Skeletal muscle tissue (tissue), 4 donors: ENCODE results near the gene MYO3B. TPM values are rescaled to one million over a fixed set of nuclear protein-coding genes. Genes with fewer than 3 reads are reported as not detected.

ENCODE experiments used
- H3K27ac ChIP-seq: one replicate; pipeline ENCODE4 v1.7.0; 2013; ENCODE audit warnings: mild to moderate bottlenecking, low read depth, low read length, inconsistent platforms
- H3K27me3 ChIP-seq, 3 donors: one replicate each; pipeline ENCODE4 v1.7.0; 2013; ENCODE audit warnings: low read length in 3 of 3; ENCODE audit not compliant: control insufficient read depth in 3 of 3, insufficient read depth in 3 of 3
- H3K36me3 ChIP-seq, 3 donors: one replicate each; pipeline ENCODE4 v1.7.0; 2013; ENCODE audit warnings: low read length in 3 of 3; ENCODE audit not compliant: control insufficient read depth in 3 of 3, insufficient read depth in 3 of 3
- H3K4me1 ChIP-seq, 3 donors: one replicate each; pipeline ENCODE4 v1.7.0; 2013; ENCODE audit warnings: low read length in 3 of 3, mild to moderate bottlenecking in 3 of 3; ENCODE audit not compliant: control insufficient read depth in 3 of 3, insufficient read depth in 3 of 3
- H3K4me3 ChIP-seq, 3 donors: one replicate each; pipeline ENCODE4 v1.7.0; 2013; ENCODE audit warnings: low read length in 3 of 3
- H3K9ac ChIP-seq, 3 donors: one replicate each; pipeline ENCODE4 v1.7.0; 2013; ENCODE audit warnings: low read length in 3 of 3, mild to moderate bottlenecking in 3 of 3, moderate library complexity in 2 of 3, low read depth in 1 of 3
- H3K9me3 ChIP-seq, 3 donors: one replicate each; pipeline ENCODE4 v1.7.0; 2013; ENCODE audit warnings: low read length in 3 of 3; ENCODE audit not compliant: control insufficient read depth in 3 of 3
- total RNA-seq: library from RNA; depleted of rRNA; stranded (reverse); fragments of >200 nt; gene quantifications from one replicate; pipeline ENCODE4 v1.2.3, GENCODE V29; 2014
- donor health status: Osteomylitis.

MYO3B gene
- total RNA-seq, 1 donor from 2014 or later, result under 0.01 TPM

- H3K4me1 ChIP-seq, result no peaks in the 10 kb centered on the region
- H3K4me3 ChIP-seq, result no peak overlapping the region
- no peak overlapping the region for H3K27ac ChIP-seq
- H3K36me3 ChIP-seq, result no peaks in the 10 kb centered on the region
- no peaks in the 10 kb centered on the region for H3K27me3 ChIP-seq
- H3K9me3 ChIP-seq, result no peaks in the 10 kb centered on the region
- H3K9ac ChIP-seq, result no peak overlapping the region
These were observed 310.9 kb downstream of the MYO3B start for GRCh38 chr2:170488807-170489206.

- H3K4me1 ChIP-seq, result no peaks in the 10 kb centered on the region
- no peaks in the 10 kb centered on the region for H3K9me3 ChIP-seq
- no peak overlapping the region for H3K27ac ChIP-seq
- no peak overlapping the region for H3K4me3 ChIP-seq
- H3K9ac ChIP-seq, result no peak overlapping the region
- H3K27me3 ChIP-seq, result no peaks in the 10 kb centered on the region
- no peaks in the 10 kb centered on the region for H3K36me3 ChIP-seq
These were observed 314.1 kb downstream of the MYO3B start for GRCh38 chr2:170492010-170492409.

DNA sequence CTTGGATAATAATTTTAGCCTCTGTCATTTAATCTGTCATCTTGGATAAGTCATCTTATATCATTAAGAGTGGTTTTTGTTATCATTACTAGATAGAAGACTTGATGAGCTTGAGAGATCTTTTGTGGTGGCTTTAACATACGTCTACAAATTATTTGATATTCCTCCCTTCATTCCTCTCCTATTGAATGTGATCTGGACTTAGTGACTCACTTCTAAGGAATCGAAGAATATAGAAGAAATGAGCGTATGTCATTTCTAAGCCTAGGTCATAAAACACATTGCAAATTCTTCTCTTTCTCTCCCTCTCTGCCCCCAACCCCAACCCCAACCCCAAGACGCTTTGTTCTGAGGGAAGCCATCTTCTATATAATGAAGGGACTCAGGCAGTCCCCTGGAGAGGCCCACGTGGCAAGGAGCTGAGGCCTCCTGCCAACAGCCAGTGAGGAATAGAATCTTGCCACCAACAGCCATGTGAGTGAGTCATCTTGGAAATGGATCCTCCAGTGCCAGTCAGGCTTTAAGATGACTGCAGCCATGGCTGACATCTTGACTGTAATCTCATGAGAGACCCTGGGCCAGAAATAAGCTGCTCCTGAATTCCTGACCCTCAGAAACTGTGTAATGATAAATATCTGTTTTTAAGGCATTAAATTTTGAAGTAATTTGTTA, 315.6 kb downstream of the MYO3B start:
- no peaks in the 10 kb centered on the region for H3K27me3 ChIP-seq
- H3K4me1 ChIP-seq, result no peaks in the 10 kb centered on the region
- H3K4me3 ChIP-seq, result no peak overlapping the region
- no peaks in the 10 kb centered on the region for H3K36me3 ChIP-seq
- no peaks in the 10 kb centered on the region for H3K9me3 ChIP-seq
- H3K27ac ChIP-seq, result no peak overlapping the region
- H3K9ac ChIP-seq, result no peak overlapping the region

DNA sequence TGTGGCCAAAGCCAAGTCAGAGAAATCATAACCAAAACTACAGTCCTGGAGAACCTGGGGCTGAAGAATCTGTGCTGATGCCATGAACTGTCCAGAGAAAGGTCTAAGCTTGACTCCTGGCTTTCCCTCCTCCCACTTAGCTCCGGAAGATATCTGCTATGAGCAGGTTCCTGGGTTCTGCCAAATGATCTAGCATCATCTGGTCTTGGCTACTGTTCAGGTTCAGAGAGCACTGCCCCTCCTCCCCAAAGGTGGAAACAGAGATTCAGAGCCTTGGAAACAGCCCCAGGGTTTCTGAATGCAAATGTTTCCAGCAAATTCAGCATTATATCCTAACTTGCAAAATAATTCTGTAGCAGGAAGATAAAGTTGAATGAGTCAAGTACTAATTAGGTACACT, 317.9 kb downstream of the MYO3B start:
- no peaks in the 10 kb centered on the region for H3K36me3 ChIP-seq
- H3K4me1 ChIP-seq, result peaks cover 0 to 2% (median 0%) of the 10 kb centered on the region in 3 donors
- H3K4me3 ChIP-seq, result no peak overlapping the region
- no peak overlapping the region for H3K9ac ChIP-seq
- H3K27ac ChIP-seq, result no peak overlapping the region
- no peaks in the 10 kb centered on the region for H3K9me3 ChIP-seq
- H3K27me3 ChIP-seq, result no peaks in the 10 kb centered on the region

DNA sequence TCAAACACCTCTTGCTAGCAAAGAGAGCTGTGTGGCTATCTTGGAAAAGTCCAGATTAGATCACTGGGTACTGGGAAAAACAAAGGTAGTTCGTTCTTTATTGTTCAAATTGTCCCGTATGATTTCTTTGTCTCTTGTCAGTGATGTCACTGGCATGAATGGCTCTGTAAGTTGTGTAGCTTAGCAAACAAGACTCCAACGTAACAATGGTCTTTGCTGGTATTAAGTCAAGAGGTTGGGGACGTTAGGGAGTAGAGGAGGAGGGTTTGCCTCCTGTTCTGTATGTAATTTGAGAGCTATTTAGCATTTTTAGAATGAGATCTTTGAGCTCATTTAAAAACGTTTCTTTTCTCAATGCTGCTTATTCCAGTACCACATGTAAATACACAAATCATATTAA, 320.7 kb downstream of the MYO3B start:
- Histone ChIP-seq H3K9ac (no peak overlapping the region), H3K9me3 (no peaks in the 10 kb centered on the region), H3K36me3 (no peaks in the 10 kb centered on the region), H3K27ac (no peak overlapping the region), H3K4me3 (no peak overlapping the region), H3K27me3 (no peaks in the 10 kb centered on the region), H3K4me1 (peaks cover 0 to 11% (median 9%) of the 10 kb centered on the region in 3 donors)

DNA sequence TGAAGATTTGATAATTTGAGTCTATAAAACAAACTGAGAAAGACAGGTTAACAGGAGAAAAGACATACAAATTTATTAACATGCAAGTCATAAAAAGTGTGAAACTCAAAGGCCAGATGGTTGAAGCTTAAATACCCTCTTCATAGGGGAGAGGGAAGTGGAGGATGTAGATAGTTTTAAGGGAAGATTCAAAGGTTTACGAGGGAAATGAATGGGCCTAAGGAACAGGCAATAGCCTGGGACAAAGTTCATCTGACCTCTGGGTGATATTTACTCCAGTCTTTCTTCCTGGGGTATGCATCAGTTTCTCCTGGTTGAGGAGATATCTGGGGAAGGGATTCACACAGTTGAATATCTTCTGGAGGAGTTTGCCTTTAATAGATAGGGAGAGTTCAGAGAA, 322.2 kb downstream of the MYO3B start:
- H3K4me3 ChIP-seq, result no peak overlapping the region
- peaks cover 0 to 11% (median 9%) of the 10 kb centered on the region in 3 donors for H3K4me1 ChIP-seq
- no peak overlapping the region for H3K9ac ChIP-seq
- no peak overlapping the region for H3K27ac ChIP-seq
- H3K9me3 ChIP-seq, result no peaks in the 10 kb centered on the region
- no peaks in the 10 kb centered on the region for H3K27me3 ChIP-seq
- no peaks in the 10 kb centered on the region for H3K36me3 ChIP-seq

GRCh38 chr2:170500770-170501169, 322.8 kb downstream of the MYO3B start:
- Histone ChIP-seq H3K4me1 (peaks cover 0 to 12% (median 9%) of the 10 kb centered on the region in 3 donors), H3K9me3 (no peaks in the 10 kb centered on the region), H3K36me3 (no peaks in the 10 kb centered on the region), H3K27me3 (no peaks in the 10 kb centered on the region), H3K27ac (no peak overlapping the region), H3K4me3 (no peak overlapping the region), H3K9ac (no peak overlapping the region)

GRCh38 chr2:170501421-170502043, 323.6 kb downstream of the MYO3B start:
- Histone ChIP-seq H3K27ac (no peak overlapping the region), H3K9me3 (no peaks in the 10 kb centered on the region), H3K9ac (no peak overlapping the region), H3K36me3 (no peaks in the 10 kb centered on the region), H3K4me3 (no peak overlapping the region), H3K27me3 (no peaks in the 10 kb centered on the region), H3K4me1 (peaks cover 0 to 16% (median 9%) of the 10 kb centered on the region in 3 donors)

DNA sequence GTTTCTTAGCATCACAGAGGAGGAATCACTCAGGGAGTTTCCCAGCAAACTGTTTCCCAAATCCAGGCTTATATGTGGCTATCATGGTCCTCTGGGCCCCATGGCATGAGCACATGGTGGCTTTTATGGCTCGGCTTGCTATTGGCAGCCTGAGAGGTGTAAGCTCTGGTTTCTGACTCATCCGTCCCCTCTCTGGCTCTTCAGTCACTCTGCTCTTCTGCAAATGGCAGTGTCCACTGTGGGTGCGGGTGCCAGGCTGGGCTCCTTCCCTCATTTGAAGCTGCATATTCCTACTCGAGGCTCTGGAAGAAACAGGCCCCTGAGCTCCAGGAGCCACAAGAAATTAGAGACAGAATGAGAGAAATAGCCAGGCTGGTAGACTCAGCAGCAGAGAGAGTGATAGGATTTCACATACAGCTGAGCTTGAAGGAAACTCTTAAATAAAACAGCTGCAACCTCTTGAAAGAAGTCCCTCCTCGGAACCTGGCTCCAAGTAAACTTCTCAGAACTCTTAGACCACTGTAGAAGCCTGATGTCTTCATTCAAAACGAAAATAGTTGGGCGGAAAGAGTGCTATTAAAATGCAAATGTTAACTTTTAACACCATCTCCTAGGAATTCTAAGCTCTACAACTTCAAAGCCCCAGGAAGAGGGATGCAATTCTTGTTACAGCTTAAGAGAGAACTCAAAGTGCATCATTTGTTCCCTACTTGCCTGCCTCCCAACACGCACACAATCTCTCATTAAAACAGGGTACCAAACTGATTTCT, 324.6 kb downstream of the MYO3B start:
- no peaks in the 10 kb centered on the region for H3K27me3 ChIP-seq

DNA sequence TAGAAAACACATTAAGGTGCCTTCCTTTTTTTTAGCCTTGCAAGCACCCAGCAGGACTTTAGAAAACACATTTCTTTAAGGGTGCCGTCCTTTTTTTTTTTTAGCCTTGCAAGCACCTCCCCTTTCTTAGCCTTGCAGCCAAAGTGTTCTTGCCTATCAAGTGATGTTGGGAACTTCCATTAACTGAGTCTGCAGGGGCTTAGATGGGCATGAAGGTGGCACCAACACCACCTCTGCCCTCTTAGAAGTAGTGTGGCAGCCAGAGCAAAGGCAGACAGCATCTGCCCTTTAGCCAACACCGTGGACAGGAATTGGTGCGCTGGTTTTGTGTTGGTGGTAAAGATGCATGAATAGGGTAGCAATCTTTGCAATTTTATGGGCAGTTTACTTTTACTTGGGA, 325.6 kb downstream of the MYO3B start:
- Histone ChIP-seq H3K36me3 (no peaks in the 10 kb centered on the region), H3K9ac (no peak overlapping the region), H3K9me3 (no peaks in the 10 kb centered on the region), H3K4me3 (no peak overlapping the region), H3K27me3 (no peaks in the 10 kb centered on the region), H3K27ac (no peak overlapping the region), H3K4me1 (peaks cover 0 to 16% (median 9%) of the 10 kb centered on the region in 3 donors)

More for the DNA sequence above, 324.6 kb downstream of the MYO3B start:
- Histone ChIP-seq H3K36me3 (no peaks in the 10 kb centered on the region), H3K4me1 (peaks cover 0 to 16% (median 9%) of the 10 kb centered on the region in 3 donors), H3K4me3 (no peak overlapping the region), H3K9me3 (no peaks in the 10 kb centered on the region), H3K9ac (no peak overlapping the region), H3K27ac (peak overlapping the region; percentile 14)
